HTERT RPE-1 (cell line): Measurements from ENCODE around the gene ZFYVE9.
"Not testable (repeated sequence)": the region's sequence is repeated elsewhere in the genome, so short reads cannot be mapped to it uniquely, and the experiment has no call there.

ENCODE experiments used
- in situ Hi-C: fragments of 300-500 bp; cut with MboI; formaldehyde crosslinking; loops from 4 replicates; pipeline ENCODE4 v1.14.3; 2020; ENCODE audit warnings: low sequenced_read_pairs

The ZFYVE9 gene

GRCh38 chr1:52182874-52183400 is 41.0 kb downstream of the ZFYVE9 start:
- in situ Hi-C loops = no loop called here

DNA sequence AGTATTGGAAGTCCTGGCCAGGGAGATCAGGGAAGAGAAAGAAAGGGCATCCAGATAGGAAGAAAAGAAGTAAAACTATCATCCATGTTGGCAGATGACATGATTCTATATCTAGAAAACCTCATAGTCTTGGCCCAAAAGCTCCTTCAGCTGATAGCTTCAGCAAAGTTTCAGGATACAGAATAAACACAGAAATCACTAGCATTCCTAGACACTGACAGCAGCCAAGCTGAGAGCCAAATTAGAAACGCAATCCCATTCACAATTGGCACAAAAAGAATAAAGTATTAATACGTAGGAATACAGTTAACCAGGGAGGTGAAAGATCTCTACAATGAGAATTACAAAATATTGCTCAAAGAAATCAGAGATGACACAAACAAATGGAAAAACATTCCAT is 44.6 kb downstream of the ZFYVE9 start:
- in situ Hi-C loops = no loop called here

- in situ Hi-C loops = no loop called here
These were observed 48.1 kb downstream of the ZFYVE9 start for GRCh38 chr1:52189898-52190480.

GRCh38 chr1:52190500-52191252 is 48.8 kb downstream of the ZFYVE9 start:
- in situ Hi-C loops = no loop called here

- in situ Hi-C loops = no loop called here
These were observed 49.6 kb downstream of the ZFYVE9 start for GRCh38 chr1:52191395-52191965.

- in situ Hi-C loops = no loop called here
These were observed 50.1 kb downstream of the ZFYVE9 start for GRCh38 chr1:52192024-52192423.

- in situ Hi-C loops = no loop called here
These were observed 50.5 kb downstream of the ZFYVE9 start for GRCh38 chr1:52192436-52192835.

GRCh38 chr1:52193985-52194384 is 52.1 kb downstream of the ZFYVE9 start:
- in situ Hi-C loops = no loop called here

GRCh38 chr1:52195161-52195560 is 53.3 kb downstream of the ZFYVE9 start:
- in situ Hi-C loops = no loop called here

- in situ Hi-C loops = no loop called here
These were observed 62.2 kb downstream of the ZFYVE9 start for GRCh38 chr1:52203935-52204625.

DNA sequence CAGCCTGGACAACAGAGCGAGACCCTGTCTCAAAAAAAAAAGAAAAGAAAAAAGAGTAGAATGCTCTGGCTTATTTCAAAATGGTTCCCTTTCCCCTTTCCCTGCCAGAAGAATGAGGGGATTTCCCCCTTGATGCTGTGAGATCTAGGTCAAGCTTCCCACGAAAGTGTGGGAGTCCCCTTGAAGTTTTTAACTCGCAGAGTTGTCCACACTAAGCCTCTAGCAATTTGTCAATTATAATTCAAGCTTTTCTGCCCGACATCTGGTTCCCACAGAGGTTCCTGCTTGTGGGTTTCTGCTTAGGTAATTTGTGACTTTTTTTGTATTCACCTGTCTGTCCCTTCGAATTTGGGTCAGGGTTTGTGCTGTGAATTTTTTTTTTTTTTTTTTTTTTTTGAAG is 62.8 kb downstream of the ZFYVE9 start:
- in situ Hi-C loops = no loop called here

GRCh38 chr1:52206686-52207085 is 64.8 kb downstream of the ZFYVE9 start:
- in situ Hi-C loops = not testable (repeated sequence)

DNA sequence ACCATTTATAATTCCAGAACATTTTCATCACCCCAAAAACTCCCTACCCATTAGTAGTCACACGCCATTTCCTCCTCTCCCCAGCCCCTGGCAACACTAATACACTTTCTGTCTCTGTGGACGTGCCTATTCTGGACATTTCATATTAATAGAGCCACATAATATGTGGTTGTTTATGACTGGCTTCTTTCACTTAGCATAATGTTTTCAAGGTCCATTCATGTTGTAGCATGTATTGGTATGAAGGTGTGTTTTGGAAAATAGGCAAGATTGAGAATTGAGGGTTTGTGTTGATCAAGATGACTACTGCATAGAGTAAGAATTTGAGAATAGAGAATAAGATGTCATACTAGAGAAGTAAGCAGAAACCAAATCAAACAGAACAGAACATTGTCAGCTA is 67.5 kb downstream of the ZFYVE9 start:
- in situ Hi-C loops = no loop called here

GRCh38 chr1:52210044-52210443 is 68.2 kb downstream of the ZFYVE9 start:
- in situ Hi-C loops = no loop called here

DNA sequence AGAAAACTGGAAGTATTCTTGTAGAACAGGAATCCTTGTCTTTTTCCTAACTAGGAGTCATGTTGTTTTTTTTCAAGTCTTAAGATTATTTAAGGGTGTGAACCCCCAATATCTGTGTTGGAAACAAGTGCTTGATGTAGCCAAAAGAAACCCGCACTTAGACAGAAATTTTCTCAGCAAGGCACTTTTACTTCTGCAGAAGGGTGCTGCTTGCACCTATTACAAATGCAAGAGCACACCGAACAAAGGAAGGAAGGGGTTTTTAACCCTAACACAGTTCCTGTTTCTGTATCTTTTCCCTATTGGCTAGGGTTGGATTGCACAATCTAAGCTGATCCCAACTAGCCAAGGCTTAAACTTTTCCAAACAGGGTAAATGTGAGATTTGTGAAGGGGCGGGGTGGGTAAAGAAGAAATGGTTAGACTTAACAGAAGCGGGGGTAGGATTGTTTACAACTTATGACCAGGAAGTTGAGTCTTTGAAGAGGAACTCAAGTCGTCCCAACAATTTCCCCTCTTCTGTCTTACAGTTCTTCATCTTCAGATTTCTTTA is 75.1 kb downstream of the ZFYVE9 start:
- in situ Hi-C loops = no loop called here

GRCh38 chr1:52225174-52225573 is 83.3 kb downstream of the ZFYVE9 start:
- in situ Hi-C loops = no loop called here

GRCh38 chr1:52229494-52229893 is 87.6 kb downstream of the ZFYVE9 start:
- in situ Hi-C loops = no loop called here

- in situ Hi-C loops = no loop called here
These were observed 91.6 kb downstream of the ZFYVE9 start for GRCh38 chr1:52233463-52233862.

DNA sequence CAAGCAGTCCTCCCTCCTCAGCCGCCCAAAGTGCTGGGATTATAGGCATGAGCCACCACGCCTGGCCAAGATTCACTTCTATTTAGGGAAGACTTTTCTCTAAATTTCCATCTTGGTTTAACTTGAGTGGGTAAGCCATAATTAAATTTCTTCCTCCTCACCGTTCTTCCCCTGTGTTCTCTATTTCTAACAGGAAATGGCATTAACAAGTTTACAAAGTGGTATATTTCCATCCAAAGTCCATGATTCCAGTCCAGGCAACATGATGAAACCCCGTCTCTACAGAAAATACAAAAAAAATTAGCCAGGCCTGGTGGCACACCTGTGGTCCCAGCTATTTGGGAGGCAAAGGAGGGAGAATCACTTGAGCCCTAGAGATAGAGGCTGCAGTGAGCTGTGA is 92.1 kb downstream of the ZFYVE9 start:
- in situ Hi-C loops = no loop called here

GRCh38 chr1:52234708-52235107 is 92.8 kb downstream of the ZFYVE9 start:
- in situ Hi-C loops = no loop called here

- in situ Hi-C loops = no loop called here
These were observed 93.8 kb downstream of the ZFYVE9 start for GRCh38 chr1:52235646-52236045.
